ENCODE data around the gene ANAPC10.

DNA sequence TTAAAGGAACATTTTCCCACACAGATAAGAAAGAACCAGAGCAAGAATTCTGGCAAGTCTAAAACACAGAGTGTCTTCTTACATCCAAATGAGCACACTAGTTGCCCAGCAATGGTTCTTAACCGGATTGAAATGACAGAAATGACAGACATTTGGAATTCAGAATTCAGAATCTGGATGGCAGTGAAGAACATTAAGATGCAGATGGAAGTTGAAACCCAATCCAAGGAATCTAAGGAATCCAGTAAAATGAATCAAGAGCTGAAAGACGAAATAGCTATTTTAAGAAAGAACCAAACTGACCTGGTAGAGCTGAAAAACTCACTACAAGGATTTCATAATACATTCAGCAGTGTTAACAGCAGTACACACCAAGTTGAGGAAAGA, 21.5 kb downstream of the ANAPC10 start:
- TF ChIP-seq, protein P1, sequence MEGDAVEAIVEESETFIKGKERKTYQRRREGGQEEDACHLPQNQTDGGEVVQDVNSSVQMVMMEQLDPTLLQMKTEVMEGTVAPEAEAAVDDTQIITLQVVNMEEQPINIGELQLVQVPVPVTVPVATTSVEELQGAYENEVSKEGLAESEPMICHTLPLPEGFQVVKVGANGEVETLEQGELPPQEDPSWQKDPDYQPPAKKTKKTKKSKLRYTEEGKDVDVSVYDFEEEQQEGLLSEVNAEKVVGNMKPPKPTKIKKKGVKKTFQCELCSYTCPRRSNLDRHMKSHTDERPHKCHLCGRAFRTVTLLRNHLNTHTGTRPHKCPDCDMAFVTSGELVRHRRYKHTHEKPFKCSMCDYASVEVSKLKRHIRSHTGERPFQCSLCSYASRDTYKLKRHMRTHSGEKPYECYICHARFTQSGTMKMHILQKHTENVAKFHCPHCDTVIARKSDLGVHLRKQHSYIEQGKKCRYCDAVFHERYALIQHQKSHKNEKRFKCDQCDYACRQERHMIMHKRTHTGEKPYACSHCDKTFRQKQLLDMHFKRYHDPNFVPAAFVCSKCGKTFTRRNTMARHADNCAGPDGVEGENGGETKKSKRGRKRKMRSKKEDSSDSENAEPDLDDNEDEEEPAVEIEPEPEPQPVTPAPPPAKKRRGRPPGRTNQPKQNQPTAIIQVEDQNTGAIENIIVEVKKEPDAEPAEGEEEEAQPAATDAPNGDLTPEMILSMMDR (conservative IDR thresholded peaks at IDR 0.05 in 1 of 2, IDR thresholded peaks at IDR 0.05 in 1 of 2; ENCODE audit: extremely low read depth in 1 of 2, insufficient read depth in 1 of 2, low read depth in 1 of 2, low read length in 2 of 2): no peak
- no peak for TF ChIP-seq EZH2 (IDR thresholded peaks at IDR 0.05; ENCODE audit: borderline replicate concordance, low read length)

Data from mammary epithelial cell (primary cell).